ENCODE measurements around the gene YARS1.

- TF ChIP-seq CTCF (IDR thresholded peaks at IDR 0.05; ENCODE audit: low read depth, low read length) (no peak), EZH2phosphoT487 (IDR thresholded peaks at IDR 0.05; ENCODE audit: low read depth) (no peak)
Measured at GRCh38 chr1:32864375-32865019, 47.3 kb upstream of the YARS1 start.

Measured in OCI-LY3 (cell line).